HG02678 (cell line): Measurements from ENCODE around the gene PPL.
"Not testable (repeated sequence)": the region's sequence is repeated elsewhere in the genome, so short reads cannot be mapped to it uniquely, and the experiment has no call there.

ENCODE experiments used
- ATAC-seq: cut with Tn5 transposase; IDR thresholded peaks from one replicate; pipeline ENCODE4 v1.9.1; 2021; ENCODE audit warnings: mild to moderate bottlenecking, moderate library complexity; ENCODE audit not compliant: unreplicated experiment

PPL gene

DNA sequence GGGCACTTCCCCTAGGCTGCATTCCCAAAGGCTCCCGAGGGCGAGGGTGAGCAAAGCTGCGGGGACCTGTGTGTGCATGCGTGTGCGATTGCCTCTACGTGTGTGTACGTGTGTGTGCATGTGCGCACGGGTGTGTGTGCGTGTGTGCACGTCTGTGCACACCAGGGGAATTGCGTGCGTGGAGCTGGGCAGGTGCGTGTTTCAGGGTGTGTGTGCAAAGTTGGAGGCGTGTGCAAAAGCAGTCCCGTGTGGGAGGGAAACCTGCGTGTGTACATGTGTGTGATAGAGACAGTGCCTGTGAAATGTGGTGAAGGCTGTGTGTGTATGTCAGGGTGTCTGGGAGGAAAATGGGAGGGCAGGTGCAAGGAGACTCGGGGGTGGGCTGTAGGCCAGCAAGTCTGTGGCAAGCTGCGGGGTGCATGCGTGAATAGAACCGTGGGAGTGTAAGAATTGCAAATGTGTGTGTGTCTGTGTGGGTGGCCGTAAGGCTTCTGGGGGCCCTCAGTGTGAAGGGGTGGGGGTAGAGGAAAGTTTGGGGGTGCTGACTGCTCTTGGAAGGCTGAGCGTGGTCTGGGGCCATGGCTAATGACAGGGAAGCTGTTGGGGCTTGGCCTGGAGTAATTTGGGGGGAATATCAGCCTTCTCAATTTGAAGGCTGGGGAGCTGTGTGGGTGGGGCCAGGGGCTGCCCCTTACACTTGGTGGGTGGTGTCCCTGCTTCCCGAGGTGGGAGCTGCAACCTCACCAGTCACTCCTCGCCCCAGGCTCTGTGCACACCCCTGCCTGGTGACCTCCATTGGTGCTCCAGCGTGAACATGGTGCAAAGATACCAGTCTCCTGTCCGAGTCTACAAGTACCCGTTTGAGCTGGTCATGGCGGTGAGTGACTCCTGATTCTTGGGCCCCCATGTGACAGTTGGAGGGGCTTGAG lies 21.8 kb upstream of the PPL start:
- no peak for ATAC-seq

DNA sequence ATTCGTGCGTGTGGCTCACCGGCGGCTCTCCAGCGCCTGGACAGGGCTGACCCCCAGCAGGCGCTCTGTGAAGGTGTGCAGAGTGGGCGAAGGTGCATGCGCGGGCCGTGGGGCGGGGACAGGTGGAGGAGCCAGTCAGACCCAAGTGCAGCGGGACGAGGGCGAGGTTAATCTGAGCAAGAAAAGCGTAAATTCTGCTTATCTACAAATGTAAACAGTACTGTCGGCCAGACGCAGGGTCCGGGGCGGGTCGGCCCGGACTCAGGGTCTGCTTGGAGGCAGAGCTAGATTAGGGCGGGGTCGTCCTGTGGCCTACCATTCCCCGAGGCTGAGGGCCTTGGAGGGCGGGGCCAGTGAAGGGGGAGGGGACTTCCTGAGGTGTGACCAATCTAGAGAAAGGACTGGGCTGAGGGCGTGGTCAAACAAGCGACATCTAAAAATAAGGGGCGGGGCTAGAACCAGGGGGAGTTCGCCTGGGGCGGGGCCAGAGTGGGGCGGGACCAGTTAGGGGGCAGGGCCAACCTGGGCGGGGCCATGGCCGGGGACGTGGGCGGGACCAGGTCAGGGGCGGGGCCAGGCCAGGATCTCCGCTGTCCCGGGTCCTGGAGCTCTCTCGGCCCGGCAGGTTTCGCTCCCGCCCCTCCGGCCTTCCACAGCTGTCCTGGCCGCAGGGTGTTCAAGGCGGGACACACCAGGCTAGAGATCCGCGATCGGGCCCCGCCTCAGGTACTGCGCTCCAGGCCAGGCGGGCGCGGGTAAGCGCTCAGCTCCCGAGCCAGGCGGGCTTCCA lies 21.0 kb upstream of the PPL start, which contains the start of gene SEC14L5:
Gene SEC14L5, plus strand, starts transcription at position 611 of the 790 bp plus-strand sequence. CDS start 994 bp downstream, outside the sequence.
- peak; percentile 56 for ATAC-seq

DNA sequence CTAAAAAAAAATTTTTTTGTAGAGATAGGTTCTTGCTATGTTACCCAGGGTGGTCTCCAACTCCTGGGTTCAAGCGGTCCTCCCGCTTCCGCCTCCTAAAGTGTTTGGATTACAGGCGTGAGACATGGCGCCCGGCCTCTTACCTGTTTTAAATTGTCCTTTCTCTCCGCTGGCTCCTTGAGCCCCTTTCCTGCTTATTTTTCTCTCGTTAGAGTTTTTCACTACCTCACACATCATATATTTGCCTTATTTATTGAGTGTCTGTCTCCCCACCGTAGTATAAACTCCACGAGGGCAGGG lies 20.4 kb upstream of the PPL start:
- no peak for ATAC-seq

- ATAC-seq: no peak
These were observed 17.8 kb upstream of the PPL start for GRCh38 chr16:4954714-4955113.

DNA sequence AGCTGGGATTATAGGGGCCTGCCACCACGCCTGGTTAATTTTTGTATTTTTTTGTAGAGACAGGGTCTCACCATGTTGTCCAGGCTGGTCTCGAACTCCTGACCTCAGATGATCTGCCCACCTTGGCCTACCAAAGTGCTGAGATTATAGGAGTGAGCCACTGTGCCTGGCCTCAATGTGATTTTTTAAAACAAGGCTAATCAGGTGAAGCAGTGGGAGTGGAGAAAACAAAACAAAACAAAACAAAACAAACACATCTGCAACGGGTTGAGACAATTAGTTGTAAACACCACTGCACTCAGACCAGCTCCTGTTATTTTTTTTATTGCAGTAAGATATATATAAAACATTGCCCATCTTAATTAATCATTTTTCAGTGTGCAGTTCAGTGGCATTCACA lies 14.6 kb upstream of the PPL start:
- ATAC-seq: not testable (repeated sequence)

- no peak for ATAC-seq
These were observed 13.0 kb upstream of the PPL start for GRCh38 chr16:4949986-4950385.

GRCh38 chr16:4948903-4949766 lies 12.2 kb upstream of the PPL start:
- no peak for ATAC-seq

DNA sequence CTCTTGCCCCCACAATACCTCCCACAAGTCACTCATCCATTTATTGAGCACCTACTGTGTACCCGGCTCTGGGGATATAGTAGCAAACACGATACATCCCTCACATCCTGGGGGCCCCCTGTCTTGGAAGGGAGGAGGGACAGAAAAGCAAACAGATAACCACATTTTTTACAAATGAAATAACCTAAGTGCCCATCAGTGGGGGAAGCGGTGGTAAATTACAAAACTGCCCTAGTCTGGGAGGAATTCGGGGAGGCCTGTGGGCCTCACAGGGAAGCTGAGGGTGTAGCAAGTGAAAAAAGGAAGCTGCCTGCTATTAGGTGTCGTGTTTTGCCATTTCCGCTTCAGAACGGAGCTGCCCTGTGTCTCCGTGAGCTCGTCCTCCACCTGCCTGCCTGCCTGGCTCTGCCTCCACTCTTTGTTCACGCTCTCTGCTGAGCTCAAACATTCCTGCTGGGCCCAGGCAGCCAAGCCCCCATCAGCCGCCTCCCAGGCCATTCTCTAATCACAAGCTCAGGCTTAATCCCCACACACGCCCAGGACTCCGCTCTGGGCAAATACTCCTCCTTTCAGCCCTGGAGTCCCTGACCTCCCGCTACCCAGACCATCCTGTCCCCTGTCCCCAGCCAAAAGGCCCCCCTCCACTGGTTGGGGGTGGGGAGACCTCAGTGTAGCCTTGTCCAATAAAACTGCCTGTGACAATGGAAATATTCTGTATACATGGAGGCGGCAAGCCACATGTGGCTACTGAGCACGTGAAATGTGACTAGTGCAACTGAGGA lies 11.0 kb upstream of the PPL start:
- ATAC-seq: no peak

GRCh38 chr16:4946917-4947316 lies 10.0 kb upstream of the PPL start:
- no peak for ATAC-seq

- ATAC-seq: no peak
These were observed 8.9 kb upstream of the PPL start for GRCh38 chr16:4945560-4946502.

GRCh38 chr16:4944333-4945281 lies 7.7 kb upstream of the PPL start:
- ATAC-seq: no peak

DNA sequence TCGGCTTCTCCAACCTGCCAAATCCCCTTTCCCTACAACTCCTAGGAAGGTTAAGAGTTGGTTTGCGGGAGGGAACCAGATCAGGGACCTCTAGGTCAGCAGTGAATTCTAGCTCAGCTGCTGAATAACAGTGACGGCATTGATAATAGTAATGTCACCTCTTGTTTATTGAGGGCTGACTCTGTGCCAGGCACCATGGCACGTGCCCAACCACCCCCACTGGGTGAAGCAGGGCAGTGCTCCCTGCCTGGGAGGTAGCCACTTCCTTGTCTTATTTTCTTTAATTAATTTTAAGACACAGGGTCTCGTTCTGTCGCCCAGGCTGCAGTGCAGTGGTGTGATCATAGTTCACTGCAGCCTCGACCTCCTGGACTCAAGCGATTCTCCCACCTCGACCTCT lies 5.5 kb upstream of the PPL start:
- no peak for ATAC-seq

- no peak for ATAC-seq
These were observed 3.8 kb upstream of the PPL start for GRCh38 chr16:4940719-4941118.

GRCh38 chr16:4938683-4939030 lies 1.7 kb upstream of the PPL start:
- ATAC-seq: no peak

DNA sequence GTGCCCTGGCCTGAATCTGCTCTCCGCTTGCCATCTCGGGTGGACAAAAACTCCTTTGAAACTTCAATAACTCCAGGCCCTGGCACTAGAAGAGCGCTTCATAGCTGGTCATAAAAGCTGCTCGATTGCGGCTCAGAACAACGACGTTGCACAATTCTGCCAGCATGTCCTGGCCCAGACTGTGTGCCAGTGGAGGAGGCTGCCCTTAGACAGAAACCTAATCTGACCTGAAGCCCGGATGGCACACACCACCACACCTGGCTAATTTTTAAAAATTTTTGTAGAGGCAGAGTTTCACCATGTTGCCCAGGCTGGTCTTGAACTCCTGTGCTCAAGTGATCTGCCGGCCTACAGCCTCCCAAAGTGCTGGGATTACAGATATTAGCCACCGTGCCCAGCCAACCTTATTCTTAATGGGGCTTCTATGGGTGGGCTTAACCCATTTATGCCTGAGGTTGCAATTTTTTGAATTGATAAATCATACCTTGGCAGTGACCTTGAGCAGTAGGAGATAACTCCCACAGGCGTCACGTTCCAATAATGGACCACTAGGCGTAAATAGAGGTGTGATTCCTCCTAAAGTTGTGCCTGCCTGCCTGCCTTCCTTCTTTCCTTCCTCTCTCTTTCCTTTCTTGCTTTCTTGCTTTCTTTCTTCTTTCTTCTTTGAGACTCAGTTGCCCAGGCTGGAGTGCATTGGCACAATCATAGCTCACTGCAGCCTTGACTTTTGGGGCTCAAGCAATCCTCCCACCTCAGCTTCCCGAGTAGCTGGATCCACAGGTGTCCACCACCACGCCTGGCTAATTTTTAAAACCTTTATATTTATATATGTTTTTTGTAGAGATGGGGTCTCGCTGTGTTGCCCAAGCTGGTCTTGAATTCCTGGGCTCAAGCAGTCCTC lies 1.1 kb upstream of the PPL start:
- no peak for ATAC-seq

- no peak for ATAC-seq
These were observed 562 bp downstream of the PPL start for GRCh38 chr16:4936181-4936990.
